Erythroblast (primary cell): ENCODE data around the gene CCNB3.

Source experiments
- GATA1 ChIP-seq: IDR thresholded peaks from 2 replicates; pipeline ENCODE4 v1.6.1; 2011; ENCODE audit warnings: low read depth, mild to moderate bottlenecking, control low read depth, low read length, moderate library complexity
- POLR2A ChIP-seq: IDR thresholded peaks from 2 replicates; pipeline ENCODE4 v1.6.1; 2011; ENCODE audit warnings: mild to moderate bottlenecking, low read length

DNA sequence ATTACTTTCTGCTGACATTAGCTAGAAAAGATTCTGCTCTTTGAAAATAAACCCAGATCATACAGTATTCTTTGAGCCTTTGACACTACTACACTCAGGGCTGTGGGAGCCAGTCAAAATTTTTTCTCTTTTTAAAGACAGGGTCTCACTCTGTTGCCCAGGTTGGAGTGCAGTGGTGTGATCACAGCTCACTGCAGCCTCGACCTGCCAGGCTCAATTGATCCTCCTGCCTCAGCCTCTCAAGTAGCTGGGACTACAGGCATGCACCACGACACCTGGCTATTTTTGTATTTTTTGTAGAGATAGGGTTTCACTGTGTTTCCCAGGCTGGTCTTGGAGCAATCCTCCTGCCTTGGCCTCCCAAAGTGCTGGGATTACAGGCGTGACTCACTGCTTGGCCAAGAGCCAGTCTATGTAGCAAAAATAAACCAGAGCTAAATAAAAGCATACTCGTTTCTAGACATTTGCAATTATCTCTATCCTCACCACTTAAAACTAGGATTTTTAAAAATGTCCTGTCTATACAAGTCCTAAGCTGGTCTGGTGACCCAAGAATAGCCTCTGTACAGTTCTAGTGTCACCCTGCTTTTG lies 46.9 kb upstream of the CCNB3 start:
- TF ChIP-seq POLR2A (no peak), GATA1 (no peak)
